ENCODE measurements around the gene PEX11A.
A peak's percentile ranks its signal among the peaks of the same experiment; 100 is the strongest.
"Not testable (repeated sequence)": the region's sequence is repeated elsewhere in the genome, so short reads cannot be mapped to it uniquely, and the experiment has no call there.

PEX11A gene, protein sequence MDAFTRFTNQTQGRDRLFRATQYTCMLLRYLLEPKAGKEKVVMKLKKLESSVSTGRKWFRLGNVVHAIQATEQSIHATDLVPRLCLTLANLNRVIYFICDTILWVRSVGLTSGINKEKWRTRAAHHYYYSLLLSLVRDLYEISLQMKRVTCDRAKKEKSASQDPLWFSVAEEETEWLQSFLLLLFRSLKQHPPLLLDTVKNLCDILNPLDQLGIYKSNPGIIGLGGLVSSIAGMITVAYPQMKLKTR

DNA sequence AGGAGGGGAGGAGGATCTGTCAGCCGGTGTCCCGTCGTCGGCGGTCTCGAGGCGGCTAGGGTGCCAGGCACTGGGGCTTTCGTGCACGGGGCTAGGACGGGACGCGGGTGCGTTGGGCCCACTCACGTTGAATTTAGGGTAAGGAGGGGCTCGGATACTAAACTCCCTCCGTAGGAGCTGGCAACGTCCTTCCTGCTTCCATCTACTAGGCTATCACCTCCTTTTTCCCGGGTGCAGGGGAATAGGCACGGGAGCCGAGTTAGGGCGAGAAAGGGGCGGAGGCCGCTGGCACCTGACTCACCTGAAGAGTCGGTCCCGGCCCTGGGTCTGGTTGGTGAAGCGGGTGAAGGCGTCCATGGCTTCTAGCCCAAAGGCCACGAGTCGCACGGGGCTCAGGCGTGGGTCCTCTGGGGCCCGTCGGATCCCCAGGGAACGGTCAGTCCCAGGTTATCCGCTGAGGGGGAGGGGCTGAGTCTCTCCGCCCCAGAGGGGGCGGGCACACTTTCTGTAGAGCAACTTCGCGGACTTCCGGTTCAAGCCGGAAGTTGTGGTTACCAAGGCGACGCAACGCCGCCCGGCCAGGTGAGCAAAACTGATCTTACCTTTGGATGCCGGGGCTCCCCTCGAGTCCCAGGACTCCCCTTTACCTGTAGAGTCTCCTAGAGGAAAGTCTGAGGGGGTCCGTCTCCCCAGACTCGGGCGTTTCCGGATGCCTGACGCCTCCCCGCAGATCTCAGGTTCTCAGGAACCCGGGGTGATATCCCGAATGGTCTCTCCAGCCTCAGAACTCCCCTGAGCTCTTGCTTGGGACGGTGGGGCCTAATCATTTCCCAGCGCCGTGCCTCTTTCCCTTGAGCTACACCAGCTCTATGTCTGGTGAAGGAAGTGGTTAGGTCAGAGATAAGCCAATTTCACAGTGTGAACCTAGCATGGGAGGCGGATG lies at the start of gene PEX11A, which contains the start of gene WDR93:
Gene PEX11A (minus strand): TSS at position 479 of the 943 bp plus-strand sequence. CDS start 122 bp downstream, at position 357.
Gene WDR93 (plus strand): TSS at position 536 of the 943 bp plus-strand sequence. CDS start 10,936 bp downstream, outside the sequence.
- DNase-seq = peak; percentile 82

DNA sequence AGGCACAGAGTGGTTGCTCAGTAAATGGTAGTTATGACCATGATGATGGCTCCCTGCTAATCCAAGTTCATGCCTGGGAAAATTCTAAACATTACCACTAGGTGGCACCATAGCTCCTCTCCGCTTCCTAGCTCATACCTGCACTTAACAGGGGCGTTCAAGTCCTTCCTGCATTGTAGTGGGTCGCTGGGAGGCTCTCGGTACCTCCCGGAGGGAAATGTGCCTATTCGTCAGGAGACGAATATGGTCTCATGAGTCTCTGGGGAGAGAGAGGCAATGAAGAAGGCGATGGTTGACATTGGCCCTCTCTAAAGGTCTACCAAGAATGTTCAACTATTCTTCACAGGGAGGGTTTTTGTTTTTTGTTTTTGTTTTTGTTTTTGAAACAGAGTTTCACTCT lies 49.6 kb upstream of the PEX11A start:
- DNase-seq = peak; percentile 69

DNA sequence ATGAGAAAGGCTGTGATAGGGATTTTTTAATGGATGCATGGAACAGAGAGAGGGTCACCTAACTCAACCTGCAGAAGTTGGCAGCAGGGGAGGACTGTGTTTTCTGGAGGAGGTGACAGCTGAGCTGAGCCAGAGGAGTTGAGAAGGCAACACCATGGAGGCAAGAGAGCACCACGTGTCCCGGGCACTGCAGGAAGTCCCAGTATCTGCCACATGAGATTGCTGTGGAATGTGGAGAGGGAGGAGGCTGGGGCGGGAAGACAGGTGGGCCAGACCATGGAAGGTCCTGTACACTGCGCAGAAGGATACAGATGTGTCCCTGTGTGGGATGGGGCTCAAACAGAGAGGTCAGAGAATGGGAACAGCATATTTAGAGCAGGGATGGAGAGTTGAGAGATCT lies 45.2 kb upstream of the PEX11A start:
- DNase-seq = no peak

DNA sequence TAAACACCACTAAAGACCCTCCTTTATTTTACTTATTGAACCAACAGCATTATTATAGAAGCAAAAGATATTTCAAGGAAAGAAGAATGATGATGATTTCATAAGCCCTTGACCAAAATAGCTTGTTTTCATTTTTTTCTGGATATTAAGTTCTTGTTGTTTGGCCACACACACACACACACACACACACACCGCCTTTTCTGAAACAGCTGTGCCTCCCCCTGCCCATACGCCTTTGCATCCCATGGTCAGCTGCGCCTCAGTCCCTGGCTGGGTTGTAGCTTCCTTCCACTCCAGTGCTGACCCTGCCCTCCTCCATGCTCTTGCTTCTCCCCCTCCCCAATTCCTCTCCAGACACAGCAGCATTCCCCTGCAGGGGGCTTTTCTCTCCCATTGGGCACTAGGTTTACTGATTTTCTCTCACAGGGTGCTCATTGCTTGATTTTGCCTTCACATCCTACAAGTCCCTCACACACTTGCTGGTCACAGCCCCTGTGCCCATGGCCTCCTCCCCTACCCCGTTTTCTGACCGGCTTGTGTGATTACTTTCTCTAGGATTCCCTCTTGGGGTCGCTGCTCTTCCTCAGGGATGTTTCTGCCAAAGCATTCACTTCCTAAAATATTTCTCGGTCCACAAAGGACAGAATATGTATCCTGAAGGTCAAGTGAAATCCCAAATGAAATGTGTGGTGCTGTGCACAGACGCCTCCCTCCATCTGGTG lies 42.1 kb upstream of the PEX11A start:
- no peak for DNase-seq

DNA sequence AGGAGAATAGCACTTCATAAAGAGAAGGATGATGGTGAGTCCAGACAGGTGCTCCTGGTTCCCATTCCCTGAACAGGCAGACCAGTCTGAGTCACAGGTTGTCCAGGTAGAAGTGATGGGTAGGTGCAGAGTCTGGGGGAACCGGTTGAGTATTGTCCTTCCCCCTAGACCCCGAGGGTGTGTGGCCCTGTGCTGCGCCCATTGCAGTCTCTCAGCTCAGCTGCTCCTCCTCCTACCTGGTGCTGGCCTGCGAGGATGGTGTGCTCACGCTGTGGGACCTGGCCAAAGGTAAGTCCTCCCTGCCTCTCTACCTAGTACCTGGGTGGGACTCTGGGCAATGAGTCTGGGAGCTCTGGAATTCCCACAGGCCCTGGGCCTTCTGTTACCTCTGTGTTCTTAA lies 40.7 kb upstream of the PEX11A start:
- DNase-seq = no peak

DNA sequence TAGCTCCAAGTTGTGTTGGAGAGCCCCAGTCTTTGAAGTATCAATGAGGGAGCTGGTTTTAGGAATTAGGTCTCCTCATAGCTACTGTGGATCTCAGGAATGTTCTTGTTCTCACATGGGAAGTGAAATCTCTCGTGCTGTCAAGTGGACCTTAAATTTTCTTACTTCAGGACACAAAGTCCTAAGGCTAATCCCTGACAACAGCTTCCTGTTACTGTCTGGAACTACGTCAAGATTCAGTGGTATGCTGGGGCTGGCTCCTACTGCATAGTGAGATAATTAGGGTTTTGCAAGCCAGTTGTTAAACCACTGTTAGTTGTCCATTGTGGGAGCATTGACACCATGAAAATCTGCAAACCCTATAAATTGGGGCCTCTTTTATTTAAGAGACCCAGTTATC lies 37.7 kb upstream of the PEX11A start:
- no peak for DNase-seq

DNA sequence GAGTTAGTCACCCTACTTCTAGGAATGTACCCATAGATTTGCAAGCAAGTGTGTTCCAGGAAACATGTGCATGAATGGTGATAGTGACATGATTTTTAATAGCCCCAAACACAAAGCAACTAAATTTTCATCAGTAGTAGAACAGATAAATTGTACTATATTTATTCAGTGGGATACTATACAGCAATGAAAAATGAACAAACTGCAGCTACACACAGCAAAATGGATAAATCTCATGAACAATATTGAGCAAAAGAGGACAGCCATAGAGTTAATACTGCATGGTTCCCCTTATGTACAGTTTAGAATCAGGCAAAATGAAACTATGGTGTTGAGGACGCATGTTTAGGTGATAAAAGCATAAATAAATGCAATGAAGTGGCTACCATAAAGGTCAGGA lies 34.5 kb upstream of the PEX11A start:
- DNase-seq = no peak

DNA sequence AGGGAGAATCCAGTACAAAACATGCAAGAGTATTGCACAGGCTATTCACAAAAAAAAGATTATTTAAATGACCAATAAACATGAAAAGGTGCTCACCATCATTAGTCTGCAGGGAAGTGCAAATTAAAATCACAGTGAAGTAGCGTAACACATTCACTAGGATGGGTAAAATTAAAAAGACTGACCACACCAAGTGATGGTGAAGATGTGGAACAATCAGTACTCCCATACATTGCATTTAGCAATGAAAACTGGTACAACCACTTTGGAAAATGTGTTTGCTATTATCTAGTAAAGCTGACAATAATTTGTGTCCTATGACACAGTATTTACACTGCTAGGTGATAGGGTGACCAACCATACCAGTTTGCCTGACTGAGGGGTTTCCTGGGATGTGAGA lies 34.1 kb upstream of the PEX11A start:
- DNase-seq = no peak

DNA sequence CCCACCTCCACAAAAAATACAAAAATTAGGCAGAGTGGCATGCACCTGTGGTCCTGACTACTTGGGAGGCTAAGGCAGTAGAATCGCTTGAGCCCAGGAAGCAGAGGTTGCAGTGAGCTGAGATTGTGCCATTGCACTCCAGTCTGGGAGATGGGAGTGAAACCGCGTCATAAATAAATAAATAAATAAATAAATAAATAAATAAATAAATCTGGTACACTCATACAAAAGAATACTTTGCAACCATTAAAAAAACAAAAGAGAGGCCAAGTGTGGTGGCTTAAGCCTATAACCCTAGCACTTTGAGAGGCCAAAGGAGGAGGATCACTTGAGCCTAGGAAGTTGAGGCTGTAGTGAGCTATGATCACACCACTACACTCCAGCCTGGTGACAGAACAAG lies 32.5 kb upstream of the PEX11A start:
- DNase-seq = no peak

DNA sequence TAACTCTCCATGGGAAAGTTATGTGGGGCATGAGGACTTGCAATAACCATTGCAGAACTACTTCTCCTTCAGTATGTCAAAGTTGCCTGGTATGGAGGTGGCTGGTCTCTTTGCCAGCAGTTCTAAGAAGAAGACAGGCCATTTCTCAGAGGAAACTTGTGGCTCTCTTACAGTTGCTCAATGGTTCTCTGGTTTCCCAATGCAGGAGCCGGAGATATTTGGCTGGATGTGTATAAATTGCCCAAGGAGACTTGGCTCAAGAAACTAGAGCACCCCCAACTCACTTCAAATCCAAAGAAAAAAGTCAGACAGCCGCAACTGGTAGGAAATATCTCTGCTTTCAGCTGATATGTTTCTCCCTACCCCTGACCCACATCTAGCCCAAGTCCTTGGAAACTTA lies 24.2 kb upstream of the PEX11A start:
- no peak for DNase-seq

DNA sequence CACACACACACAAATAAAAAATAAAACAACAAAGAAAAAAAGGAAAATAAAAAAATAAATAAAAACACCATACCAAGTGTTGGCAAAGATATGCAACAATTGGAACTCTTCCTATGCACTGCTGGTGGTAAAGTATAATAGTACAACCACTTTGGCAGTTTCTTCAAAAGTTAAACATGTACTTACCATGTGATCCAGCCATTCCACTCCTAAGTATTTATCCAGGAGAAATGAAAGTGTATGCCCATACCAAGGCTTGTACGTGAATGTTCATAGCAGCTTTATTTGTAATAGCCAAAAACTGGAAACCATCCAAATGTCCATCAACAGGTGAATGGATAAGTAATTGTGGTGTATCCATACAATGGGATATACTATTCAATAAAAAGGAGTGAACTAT lies 17.0 kb upstream of the PEX11A start:
- peak; percentile 24 for DNase-seq

DNA sequence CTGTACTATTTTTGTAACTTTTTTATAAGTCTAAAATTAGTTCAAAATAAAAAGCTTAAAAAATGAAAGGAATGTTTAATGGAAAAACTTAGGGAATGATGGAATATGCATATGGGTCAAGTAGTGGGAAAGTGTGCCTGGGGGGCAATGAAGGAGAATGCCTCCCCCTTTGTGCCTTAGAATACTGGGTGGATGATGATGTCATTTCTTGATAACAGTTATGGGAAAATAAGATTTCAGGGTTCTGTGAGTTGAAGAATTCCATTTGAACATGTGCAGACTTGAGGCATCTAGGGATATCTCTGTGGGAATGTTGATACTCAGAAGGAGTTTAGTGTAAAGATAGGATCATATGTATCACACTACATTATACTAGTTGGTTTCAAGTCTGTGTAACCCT lies 13.9 kb upstream of the PEX11A start:
- DNase-seq = no peak

DNA sequence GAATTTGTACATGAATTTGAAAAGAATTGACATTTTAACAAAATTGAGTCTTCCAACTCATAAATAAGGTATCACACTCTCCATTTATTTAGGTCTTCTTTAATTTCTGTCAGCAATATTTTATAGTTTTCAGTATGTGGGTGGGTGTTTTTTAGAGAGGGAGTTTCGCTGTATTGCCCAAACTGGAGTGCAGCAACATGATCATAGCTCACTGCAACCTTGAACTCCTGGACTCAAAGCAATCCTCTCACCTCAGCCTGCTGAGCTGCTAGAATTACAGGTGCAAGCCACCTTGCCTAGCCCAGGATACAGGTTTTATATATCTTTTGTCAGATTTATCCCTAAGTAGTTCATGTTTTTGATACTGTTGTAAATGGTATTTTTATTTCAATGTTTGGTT lies 4.6 kb upstream of the PEX11A start:
- DNase-seq = no peak

DNA sequence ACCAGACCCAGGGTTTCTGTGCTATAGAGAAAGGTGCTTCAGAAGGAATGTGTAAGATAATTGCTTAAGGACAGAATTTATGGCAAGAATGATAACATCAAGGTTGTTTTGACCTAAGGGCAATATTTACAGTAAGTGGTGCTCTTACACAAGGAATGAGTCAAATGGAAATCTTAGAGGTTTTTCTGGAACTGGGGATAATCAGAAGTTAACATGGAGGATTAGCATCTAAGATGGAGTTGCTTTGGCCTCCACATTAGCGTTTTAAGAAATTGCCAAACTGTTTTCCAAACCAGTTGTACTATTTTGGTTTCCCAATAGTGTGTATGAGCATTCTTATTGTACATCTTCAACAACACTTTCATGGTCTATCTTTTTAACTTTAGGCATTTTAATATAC lies 3.1 kb upstream of the PEX11A start:
- no peak for DNase-seq

DNA sequence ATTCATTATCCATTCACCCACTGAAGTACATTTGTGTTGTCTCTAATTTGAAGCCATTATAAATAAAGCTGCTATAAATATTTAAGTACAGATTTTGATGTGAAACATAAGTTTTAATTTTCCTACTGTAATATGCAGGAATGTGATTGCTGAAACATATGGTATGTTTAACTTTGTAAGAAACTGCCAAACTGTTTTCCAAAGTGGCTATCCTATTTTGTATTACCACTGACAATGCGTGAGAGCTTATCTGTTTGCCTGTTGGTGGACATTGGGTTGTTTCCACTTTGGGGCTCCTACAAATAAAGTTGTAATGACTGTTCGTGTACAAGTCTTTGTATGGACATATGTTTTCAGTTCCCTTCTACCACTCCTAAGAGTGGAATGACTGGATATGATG lies 2.5 kb upstream of the PEX11A start:
- no peak for DNase-seq

DNA sequence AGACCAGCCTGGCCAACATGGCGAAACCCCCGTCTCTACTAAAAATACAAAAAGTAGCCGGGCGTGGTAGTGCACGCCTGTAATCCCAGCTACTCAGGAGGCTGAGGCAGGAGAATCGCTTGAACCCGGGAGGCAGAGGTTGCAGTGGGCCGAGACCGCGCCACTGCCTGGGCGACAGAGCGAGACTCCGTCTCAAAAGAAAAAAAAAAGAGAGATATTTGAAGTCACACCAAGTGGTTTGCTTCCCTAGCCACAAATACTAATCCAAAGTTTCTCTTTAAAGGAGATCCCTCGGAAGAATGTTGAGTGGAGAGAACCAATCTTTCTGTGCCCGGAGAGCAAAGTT lies 651 bp downstream of the PEX11A start:
- not testable (repeated sequence) for DNase-seq

DNA sequence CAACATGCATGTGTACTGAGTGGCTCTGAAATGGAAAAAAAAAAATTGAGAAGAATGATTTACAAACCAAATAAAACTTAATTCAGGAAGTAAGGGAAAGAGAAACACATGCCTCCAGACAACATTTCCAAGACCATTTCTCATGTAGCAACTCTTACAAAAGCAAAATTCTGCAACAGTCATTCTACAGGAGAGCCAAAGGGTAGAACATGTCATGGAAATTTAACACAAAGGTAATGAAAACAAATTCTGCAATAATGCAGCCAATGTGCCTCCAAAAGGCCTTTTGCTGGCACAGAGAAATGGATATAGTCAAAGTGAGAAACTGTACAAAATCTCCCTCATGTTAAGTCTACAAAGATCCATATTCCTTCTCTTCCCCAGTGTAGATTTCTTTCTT lies 4.0 kb downstream of the PEX11A start:
- no peak for DNase-seq

DNA sequence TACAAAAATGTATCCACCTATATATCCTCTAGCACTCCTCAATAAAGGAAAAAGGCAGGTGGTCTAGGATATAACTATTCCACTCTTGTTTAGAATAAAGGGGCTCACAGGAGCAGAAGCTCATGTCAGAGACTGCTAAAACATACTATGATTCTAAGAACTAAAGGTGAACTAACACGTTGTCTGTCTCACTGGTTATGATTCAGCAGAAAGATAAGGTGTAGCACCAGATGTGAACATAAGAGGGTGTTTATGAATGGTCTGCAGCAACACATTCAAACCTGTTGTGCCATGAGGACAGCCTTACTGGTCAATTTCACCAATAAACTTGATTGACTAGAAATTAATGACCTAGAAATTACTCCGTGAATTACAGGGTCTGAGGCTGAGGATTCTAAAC lies 4.6 kb downstream of the PEX11A start:
- no peak for DNase-seq

DNA sequence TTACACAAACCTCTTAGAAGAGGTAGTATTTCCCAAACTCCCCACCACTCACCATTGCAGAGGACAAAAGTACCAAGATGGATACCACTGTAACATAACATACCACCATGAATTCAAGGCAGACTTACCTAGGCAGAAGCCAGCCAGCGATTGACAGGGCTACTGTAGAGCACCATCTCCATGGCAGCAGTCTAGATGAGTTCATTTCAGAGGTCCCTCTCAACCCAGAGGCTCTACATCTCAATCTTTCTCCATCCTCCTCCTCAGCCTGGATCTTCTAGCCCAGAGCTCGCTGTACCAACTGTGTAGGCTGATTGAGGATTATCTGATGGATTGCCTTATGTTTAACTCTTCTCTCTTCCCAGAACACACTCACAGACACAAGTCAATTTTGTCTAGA lies 9.4 kb downstream of the PEX11A start:
- no peak for DNase-seq

DNA sequence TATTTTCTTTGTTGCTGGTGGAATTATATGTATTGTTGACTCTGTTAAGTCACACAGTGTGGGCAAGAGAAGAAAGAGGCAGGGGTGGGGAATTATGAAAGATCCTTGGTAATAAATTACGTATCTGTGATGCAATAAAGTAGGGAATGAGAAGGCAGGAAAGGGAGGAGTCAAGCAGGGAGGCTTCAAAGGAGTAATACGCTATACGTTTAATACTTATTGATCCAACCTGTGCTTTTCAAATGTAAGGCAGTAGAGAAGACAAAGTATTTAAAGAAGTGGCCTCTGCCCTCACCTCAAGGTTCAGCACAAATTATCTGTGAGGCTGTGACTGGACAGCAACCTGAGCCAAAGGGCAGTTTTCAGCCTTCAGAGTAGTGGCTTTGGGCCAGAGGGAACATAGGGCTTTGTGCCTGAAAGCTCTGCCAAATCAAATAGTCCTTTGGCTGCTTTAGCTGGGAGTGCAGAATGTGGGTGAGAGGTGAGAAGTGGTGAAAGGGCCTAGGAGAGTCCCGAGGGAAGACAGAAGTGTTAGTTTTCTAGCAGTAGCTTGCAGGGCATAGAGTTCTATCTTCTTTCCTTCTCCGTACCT lies 10.2 kb downstream of the PEX11A start:
- DNase-seq = peak; percentile 49

DNA sequence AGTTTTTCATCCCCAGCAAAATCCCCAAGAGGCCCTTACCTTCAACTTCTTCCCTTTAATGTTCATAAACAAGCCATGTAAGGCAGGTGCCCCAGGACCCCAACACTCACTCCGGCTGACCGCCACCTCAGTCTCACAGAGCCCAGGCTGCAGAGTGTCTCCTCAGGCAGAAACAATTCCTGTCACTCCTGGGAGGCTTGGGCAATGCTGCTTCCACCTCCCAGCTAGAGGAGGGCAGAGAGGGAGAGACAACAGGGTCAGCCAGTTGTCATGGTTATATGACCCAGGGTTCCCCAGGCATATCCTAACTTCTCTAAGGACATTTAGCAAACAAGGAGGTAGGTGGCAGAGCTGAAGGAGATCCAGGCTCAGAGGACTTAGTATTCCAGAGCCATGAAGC lies 11.3 kb downstream of the PEX11A start, which contains the start of gene PLIN1:
Gene PLIN1 (minus strand): TSS at position 156 of the 400 bp plus-strand sequence. CDS start 1,878 bp downstream, outside the sequence.
- DNase-seq = no peak

DNA sequence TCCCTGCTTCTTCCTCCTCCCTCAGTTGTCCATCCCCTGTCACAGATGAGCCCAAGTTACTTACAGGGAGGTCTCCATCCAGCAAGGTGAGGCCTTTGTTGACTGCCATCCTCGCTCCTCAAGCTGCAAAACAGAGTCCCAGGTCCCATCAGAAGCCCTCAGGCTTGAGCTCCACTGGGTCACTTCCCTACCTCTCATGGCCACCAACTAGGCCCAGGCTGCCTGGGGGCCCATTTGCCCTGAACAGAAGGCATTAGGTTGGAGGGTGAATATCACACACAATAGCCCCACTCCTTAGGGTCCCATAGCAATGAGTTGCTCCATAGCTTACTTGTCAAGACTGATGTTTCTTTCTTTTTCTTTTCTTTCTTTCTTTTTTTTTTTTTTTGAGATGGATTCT lies 13.2 kb downstream of the PEX11A start:
- DNase-seq = no peak

DNA sequence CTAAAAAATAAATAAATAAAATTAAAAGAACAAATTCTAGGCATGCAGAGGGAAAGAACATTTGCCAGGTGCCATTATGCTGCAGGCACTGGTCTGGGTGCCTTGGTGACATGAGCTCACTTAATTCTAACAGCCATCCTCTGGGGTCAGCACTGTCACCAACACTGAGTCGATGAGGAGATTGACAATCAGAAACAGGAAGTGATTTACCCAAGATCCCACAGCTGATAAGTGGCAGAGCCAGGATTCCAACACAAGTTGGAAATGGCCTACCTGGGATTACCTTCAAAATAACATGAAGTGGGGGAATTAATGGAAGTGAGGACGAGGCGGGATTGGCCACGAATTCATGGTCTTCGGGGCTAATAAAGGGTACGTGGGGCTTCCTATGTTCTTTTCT lies 14.9 kb downstream of the PEX11A start:
- no peak for DNase-seq

All from NCI-H774 (cell line).